Stimulated activated CD8-positive, alpha-beta memory T cell treated with anti-CD3 and anti-CD28 coated beads, Interleukin-7, amount 100 ng/mL, for 1 hour (primary cell): ENCODE data around the gene PABPC3.

Source experiments
- DNase-seq, 2 donors: peaks; one replicate each; pipeline ENCODE4 v3.0.0-alpha.2; 2020; ENCODE audit warnings: low read depth in 2 of 2

Gene PABPC3

DNA sequence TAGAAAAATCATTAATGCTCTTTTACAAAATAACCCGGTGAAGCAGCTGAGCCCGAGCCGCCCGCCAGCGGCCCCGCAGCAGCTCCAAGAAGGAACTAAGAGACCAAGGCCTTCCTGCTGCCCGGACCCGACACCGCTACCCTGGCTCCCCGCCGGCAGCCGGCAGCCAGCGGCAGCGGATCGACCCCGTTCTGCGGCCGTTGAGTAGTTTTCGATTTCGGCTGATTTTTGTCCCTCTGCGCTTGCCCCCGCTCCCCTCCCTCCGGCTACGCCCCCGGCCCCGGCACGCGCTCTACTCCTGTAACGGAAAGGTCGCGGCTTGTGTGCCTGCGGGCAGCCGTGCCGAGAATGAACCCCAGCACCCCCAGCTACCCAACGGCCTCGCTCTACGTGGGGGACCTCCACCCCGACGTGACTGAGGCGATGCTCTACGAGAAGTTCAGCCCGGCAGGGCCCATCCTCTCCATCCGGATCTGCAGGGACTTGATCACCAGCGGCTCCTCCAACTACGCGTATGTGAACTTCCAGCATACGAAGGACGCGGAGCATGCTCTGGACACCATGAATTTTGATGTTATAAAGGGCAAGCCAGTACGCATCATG is at the start of gene PABPC3:
TSS of gene PABPC3 (plus strand) at position 286 of the 603 bp plus-strand sequence. CDS start at position 349, 63 bp downstream.
- DNase-seq: no peak

DNA sequence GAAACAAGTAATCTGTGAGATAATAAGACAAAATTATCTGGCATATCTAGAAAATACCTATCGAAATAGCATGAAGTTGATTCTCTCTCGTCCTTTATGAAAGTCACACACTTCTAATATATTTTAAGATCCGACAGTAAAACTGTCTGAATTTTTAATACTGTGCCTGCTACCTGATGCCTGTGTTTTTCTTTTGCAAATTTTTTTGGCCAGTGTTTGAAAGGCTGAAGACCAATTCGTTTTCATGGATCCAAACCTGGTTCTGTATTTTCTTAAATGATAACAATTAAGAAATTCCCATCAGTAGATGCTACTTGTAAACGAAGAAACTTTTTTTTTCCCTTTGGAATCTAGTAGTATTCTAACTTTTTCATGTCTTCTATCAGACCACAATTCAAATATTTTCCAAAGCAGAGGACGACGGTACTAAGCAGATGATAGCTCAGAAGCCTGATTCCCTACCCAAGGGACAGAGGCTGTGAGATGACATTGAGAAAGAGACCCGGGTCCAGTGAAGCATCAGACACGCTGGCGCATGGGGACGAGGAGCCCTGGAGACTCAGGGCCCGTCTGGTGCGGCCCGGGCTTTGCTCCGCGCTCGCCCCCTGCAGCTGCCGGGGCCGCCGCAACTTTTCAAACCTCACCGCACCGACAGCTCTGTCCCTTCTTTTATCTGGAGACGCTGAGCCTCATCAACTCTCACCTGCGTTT is 49.5 kb upstream of the PABPC3 start:
- DNase-seq: no peak

GRCh38 chr13:25046985-25047511 is 48.9 kb upstream of the PABPC3 start:
- no peak for DNase-seq

DNA sequence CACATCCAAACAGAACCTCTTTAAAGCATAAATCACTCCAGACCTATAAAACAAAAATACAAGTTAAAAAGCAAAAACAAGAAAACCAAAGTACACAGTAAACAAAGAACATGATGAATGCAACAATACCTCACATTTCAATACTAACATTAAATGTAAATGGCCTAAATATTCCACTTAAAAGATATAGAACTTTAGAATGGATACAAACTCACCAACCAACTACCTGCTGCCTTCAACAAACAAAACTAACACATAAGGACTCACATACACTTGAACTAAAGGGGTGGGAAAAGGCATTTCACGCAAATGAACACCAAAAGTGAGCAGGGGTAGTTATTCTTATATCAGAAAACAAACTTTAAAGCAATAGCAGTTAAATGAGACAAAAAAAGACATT is 44.9 kb upstream of the PABPC3 start:
- DNase-seq: no peak

GRCh38 chr13:25059166-25059565 is 36.8 kb upstream of the PABPC3 start:
- DNase-seq: no peak

GRCh38 chr13:25059958-25060357 is 36.0 kb upstream of the PABPC3 start:
- no peak for DNase-seq

- no peak for DNase-seq
Observed at GRCh38 chr13:25062479-25062878, 33.5 kb upstream of the PABPC3 start.

DNA sequence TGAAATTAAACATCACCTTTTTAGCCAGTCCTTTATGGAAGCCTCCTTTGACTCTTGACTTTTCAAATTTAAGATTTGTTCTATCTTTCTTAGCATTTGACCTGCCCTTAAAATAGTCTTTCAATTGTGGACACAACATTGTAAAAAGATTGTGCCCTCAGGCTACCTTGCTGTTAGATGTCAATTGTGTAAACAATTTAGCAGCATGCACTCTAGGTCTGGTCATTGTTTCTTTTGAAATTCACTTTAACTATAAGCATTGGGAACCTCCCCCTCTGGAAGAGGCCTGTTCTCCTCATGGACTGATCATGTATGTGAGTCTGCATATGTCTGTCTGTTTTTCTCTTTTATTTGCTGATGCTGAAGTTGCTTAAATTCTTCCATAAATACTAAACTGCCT is 31.5 kb upstream of the PABPC3 start:
- no peak for DNase-seq

- no peak for DNase-seq
Observed at GRCh38 chr13:25065974-25066770, 29.8 kb upstream of the PABPC3 start.

GRCh38 chr13:25067064-25067463 is 28.9 kb upstream of the PABPC3 start:
- DNase-seq: no peak

- no peak for DNase-seq
Observed at GRCh38 chr13:25068810-25069209, 27.1 kb upstream of the PABPC3 start.

DNA sequence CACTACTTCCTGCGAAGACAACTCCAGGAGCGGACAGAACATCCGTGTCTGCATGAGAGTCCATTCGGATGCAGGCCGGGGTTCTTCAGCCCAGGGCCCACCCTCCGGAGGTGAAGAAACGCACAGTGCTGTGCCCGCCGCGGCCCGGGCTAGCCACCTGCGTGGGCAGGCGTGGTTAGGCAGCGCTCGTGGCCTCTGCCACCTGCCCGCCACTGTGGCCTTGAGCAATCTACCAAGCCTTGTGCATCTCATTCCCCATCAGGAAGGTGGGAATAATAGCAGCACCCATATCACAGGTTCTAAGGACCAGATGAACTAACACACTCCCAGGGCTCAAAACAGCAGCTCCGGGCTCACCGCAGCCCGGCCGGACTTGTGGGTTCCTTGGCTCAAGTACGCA is 26.7 kb upstream of the PABPC3 start:
- DNase-seq: no peak

GRCh38 chr13:25069911-25070310 is 26.0 kb upstream of the PABPC3 start:
- DNase-seq: no peak

DNA sequence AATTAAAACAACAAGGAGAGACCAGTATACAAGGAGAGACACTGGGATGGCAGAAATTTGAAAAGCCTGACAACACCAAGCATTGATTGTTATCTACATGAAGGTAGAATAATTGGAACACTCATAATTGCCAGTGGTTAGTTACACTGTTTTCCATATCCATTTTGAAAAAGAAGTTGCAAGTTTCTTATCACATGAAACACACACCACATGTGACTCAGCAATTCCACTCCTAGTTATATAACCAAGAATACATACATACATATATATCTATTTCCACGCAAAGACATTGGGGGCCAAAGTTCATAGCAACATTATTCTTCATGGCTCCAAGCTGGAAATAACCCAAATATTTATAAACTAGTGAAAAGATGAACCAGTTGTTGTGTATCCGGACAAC is 15.2 kb upstream of the PABPC3 start:
- DNase-seq: no peak

DNA sequence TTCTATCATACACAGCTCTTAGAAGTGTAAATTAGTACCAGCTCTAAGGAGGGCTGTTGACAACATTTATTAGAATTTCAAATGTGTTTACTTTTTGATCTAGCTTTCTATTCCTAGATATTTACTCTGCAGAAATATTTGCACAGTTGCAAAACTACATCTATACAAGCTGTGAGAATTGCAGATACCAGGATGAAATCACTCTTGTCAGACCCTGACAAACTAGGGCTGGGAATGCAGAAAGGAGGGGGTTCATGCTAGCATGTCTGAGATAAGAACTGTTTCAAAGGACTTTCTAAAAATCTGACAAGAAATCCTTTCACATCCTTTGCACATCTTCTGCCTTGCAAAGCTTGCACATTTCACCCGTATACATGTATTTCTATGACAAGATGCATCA is 11.8 kb upstream of the PABPC3 start:
- no peak for DNase-seq

DNA sequence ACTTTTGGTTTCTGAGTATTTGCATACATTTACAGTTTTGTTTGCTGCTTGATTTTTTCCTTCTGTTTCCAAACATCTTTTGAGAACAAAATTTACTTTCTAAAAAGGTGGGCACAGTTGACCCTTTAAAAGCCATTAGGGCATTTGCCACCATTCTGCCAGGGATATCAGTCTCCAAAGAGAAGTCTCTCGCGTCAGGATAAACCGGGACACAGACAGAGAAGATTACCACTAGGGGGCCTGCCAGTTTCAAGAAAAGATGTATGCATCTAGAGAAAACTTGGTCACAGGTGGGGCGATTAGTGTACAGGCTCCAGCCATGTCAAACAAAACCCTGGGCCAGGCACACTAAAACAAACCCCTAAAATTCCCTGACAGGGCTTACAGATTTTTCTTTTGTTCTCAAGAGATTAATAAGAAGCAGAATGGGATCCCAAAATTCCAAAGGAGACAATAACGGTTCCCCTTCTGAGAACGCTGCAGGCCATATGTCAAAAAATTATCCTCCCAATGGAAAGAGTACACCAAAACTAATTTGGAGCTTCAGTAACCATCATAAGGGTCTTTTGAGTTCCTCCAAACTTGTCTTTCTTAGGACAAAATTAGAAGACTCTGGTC is 10.7 kb upstream of the PABPC3 start:
- DNase-seq: no peak

DNA sequence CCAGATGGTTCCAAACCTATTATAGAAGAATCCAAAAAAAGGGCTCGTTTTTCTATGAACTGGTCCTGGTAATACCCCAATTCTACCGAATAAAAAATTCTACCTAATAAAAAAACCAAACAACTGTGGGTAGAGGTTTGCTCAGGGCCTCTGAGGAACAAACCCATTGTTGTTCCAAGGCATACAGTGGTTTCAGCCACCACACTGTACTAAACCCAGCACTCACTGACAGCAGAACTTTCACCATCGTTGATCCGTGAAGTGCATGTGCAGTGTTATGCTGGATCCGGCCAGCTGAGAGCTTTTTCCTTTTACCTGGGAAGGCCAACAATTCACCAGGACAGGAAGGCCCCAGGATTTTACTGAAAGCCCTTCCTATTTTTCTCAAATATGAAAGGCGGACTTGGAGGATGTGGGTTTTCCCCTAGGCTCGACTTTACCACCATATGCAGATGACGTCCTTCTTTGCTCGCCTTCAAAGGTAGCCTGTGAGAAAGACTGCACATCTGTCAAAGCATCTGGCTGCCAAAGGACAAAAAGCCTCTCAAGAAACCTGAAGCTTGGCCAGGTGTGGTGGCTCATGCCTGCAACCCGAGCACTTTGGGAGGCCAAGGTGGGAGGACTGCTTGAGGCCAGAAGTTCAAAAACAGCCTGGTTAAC is 7.2 kb upstream of the PABPC3 start:
- no peak for DNase-seq

DNA sequence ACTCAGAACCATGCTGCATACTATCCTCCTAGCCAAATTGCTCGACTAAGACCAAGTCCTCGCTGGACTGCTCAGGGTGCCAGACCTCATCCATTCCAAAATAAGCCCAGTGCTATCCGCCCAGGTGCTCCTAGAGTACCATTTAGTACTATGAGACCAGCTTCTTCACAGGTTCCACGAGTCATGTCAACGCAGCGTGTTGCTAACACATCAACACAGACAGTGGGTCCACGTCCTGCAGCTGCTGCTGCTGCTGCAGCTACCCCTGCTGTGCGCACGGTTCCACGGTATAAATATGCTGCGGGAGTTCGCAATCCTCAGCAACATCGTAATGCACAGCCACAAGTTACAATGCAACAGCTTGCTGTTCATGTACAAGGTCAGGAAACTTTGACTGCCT is 1.5 kb downstream of the PABPC3 start:
- DNase-seq: no peak

GRCh38 chr13:25103711-25104110 is 7.8 kb downstream of the PABPC3 start:
- no peak for DNase-seq

DNA sequence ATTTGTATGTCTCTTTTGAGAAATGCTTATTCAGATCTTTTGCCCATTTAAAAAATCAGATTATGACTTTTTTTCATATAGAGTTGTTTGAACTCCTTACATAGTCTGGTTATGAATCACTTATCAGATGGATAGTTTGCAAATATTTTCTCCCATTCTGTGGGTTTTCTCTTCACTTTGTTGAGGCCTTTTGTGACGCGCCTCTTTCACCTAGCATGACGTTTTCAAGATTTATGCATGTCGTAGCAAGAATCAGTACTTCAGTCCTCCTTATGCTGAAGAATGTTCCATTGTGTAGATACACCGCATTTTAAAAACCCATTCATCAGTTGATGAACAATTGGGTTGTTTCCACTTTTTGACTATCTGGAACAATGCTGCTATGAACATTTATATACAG is 13.4 kb downstream of the PABPC3 start:
- DNase-seq: no peak

DNA sequence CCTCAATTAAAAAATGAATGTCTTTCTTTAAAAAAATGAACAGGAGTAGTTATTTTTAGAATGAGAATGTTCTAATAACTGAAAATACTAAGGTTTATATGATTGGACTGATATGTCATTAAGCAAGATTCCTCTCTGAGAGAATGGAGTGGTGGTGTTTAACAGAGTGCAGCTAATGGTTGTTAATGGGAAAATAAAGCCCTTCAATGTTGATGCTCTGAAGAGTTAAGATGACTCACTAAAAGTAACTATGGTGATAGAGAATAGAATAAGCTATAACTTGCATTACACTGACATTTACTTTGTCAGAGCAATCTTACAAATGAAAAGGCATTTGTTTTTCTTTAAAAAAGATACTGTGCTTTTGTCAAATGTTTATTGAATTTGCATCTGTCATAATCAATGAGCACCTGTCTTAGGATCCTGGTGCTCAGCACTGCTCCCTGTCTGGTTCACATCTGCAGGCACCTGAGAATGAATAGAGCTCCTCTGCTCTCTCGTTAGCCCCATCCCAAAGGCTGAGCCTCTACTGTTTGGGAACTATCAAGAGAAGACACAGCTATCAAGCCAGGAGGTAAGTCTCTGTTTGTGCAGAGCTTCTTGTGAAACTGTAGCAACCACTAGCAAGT is 15.1 kb downstream of the PABPC3 start:
- no peak for DNase-seq
